Measurements from ENCODE around the gene ETFB. TPM values are rescaled to one million over a fixed set of nuclear protein-coding genes. Genes with fewer than 3 reads are reported as not detected.
A peak's percentile ranks its signal among the peaks of the same experiment; 100 is the strongest.

The ETFB gene
- total and polyA plus RNA-seq, 9 of the 15 experiments (the other 6 are each of a cell fraction or from before 2014, with no cell fraction given), result 18.1 to 143 (median 96.1) TPM

- no peaks in the 10 kb centered on the region for H3K79me2 ChIP-seq (ENCODE audit: control insufficient read depth, insufficient read depth, low read length)
- no peaks in the 10 kb centered on the region for H3K27me3 ChIP-seq (ENCODE audit: control insufficient read depth in 2 of 2, insufficient read depth in 2 of 2, low read length in 2 of 2)
- no peak overlapping the region for H3K9ac ChIP-seq (ENCODE audit: insufficient read depth in 1 of 2, low read depth in 2 of 2, low read length in 2 of 2)
- no peak overlapping the region for H3K27ac ChIP-seq (ENCODE audit: extremely low read depth, low read depth, low read length)
- no peaks in the 10 kb centered on the region for H3K9me3 ChIP-seq (replicated peaks; ENCODE audit: control insufficient read depth, insufficient read depth, low read depth, low read length)
- no peak overlapping the region for H3K4me2 ChIP-seq (ENCODE audit: insufficient read depth, low read length)
- H4K20me1 ChIP-seq (replicated peaks; ENCODE audit: control insufficient read depth, insufficient read depth, low read length), result no peaks in the 10 kb centered on the region
- H3K4me3 ChIP-seq, result no peak overlapping the region
- H3K36me3 ChIP-seq (ENCODE audit: control insufficient read depth, insufficient read depth, low read length), result peaks cover 71% of the 10 kb centered on the region
- ChIA-PET POLR2A (interaction anchor here (0.6 to 1.0 kb wide), 2 partner anchors 19 to 32 kb away, joined by 3 read pairs; partner anchors contain the start of gene ETFB), CTCF (ENCODE audit: low intra/inter-chr PET ratio) (no interaction called here)
- DNase-seq (ENCODE audit: extremely low read depth in 1 of 4, low spot score in 3 of 4) (no peak), ATAC-seq (no peak), FAIRE-seq (no peak)
- no peak overlapping the region for H2AFZ ChIP-seq (ENCODE audit: low read depth, low read length)
- WGBS (ENCODE audit: insufficient coverage, low coverage, missing lambda C conversion rate), result 62% methylated on average over 10 of the region's 10 CpGs
- peaks cover 31 to 36% of the 10 kb centered on the region in 2 experiments for H3K4me1 ChIP-seq (replicated peaks in 1 of 2; ENCODE audit: control insufficient read depth in 2 of 2, insufficient read depth in 2 of 2, low read length in 2 of 2)
- in situ Hi-C loops (cut with MboI) (no loop called here), intact Hi-C loops (cut with micrococcal nuclease) (no loop called here)
- no TSS peak for BruUV-seq (replicated peaks)
- H3K9me1 ChIP-seq (ENCODE audit: control insufficient read depth, insufficient read depth, low read length), result peaks cover 5% of the 10 kb centered on the region
- TF ChIP-seq AFF4 (CRISPR knock-in tag; IDR thresholded peaks at IDR 0.05) (no peak), RBM25 (IDR thresholded peaks at IDR 0.05; ENCODE audit: low read depth, low read length, severe bottlenecking) (peak; percentile 17), HDGF (IDR thresholded peaks at IDR 0.05) (no peak), ZBTB11 (CRISPR knock-in tag; IDR thresholded peaks at IDR 0.05) (no peak), NR2C1 (IDR thresholded peaks at IDR 0.05) (no peak), NR2C1 (tag; IDR thresholded peaks at IDR 0.05) (no peak), ZC3H8 (IDR thresholded peaks at IDR 0.05) (no peak), ZNF175 (CRISPR knock-in tag; IDR thresholded peaks at IDR 0.05; ENCODE audit: low read depth) (no peak)
These were observed 18.8 kb downstream of the ETFB start for GRCh38 chr19:51347209-51347928.

All from K562 (cell line).